Hepatic stellate cell (primary cell): ENCODE results near the gene CLTB.
"Not testable (repeated sequence)": the region's sequence is repeated elsewhere in the genome, so short reads cannot be mapped to it uniquely, and the experiment has no call there.

Experiments
- DNase-seq: peaks from one replicate; pipeline ENCODE4 v3.0.0; 2011; ENCODE audit warnings: low spot score

CLTB gene

DNA sequence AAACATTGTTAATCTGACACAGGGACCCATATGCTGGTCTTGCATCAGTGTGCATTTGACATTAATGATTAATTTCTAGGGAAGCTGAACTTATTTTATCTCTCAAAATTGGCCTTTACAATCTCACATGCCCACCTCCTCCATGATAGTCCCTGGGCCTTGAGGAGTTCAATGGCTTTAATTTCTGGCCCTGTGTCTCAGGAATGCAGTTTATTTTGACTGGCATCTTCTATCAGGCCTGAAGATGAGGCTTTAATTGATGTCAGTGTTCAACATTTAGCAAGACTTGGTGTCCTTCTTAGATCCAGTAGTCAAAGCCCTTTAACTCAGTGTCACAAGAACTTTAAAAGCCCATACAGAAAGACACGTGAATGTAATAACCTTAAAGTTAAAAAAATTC, 10.5 kb upstream of the CLTB start:
- no peak for DNase-seq

- DNase-seq: no peak
Measured at GRCh38 chr5:176425791-176426190, 9.5 kb upstream of the CLTB start.

- DNase-seq: no peak
Measured at GRCh38 chr5:176425138-176425537, 8.8 kb upstream of the CLTB start.

DNA sequence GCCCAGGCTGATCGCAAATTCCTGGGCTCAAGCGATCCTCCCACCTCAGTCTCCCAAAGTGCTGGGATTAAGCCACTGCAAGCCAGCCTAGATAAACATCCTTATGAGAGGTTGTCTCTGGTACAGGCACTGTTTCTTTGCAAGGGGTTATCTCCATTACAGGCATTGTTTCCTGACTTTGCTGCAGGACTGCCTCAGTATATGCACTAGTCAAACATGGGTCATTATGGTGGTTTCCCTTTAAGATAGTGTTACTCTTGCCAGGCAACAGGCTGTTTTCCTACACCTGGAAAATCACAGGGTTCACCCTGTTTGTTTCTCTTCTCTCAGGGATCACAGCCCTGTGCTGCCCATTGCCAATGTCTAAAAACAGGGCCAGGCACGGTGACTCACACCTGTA, 7.8 kb upstream of the CLTB start:
- DNase-seq: no peak

- DNase-seq: no peak
Measured at GRCh38 chr5:176420972-176421544, 4.7 kb upstream of the CLTB start.

- DNase-seq: no peak
Measured at GRCh38 chr5:176420086-176420485, 3.7 kb upstream of the CLTB start.

DNA sequence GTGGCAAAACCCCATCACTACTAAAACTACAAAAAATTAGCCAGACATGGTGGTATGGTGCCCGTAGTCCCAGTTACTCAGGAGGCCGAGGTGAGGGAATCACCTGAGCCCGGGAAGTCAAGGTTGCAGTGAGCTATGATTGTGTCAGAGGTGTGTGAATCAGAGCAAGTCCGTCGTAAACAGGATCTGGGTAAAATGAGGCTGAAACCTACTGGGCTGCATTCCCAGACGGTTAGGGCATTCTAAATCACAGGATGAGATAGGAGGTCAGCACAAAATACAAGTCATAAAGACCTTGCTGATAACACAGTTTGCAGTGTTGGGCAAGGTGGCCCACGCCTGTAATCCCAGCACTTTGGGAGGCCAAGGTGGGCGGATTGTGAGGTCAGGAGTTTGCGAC, 1.9 kb upstream of the CLTB start:
- no peak for DNase-seq

GRCh38 chr5:176416965-176417364, 626 bp upstream of the CLTB start:
- DNase-seq: no peak

GRCh38 chr5:176415240-176415951, 943 bp downstream of the CLTB start:
- no peak for DNase-seq

- no peak for DNase-seq
Measured at GRCh38 chr5:176414704-176415103, 1.6 kb downstream of the CLTB start.

DNA sequence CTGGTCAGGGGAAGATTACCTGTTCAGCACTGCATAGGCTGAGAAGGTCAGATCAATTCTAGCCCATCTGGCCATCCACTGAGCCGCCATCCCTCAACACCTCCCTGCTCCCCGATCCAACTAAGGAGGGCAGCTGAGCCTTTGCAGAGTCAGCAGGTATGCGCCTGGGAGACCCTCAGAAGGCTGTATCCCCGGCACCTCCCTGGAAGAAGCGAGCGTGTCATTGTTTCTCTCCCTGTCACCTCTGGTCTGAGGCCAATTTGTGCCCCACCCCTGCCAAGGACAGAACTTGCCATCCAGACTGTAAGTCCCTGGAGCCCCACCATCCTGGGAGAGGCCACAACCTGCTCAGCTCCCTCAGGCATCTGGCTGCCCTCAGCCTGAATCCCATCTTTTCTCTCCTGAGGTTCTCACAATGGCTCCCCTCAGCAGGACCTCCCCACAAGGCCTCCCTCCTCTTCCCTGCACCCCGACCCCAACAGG, 2.6 kb downstream of the CLTB start:
- no peak for DNase-seq

GRCh38 chr5:176413255-176413565, 3.1 kb downstream of the CLTB start:
- DNase-seq: no peak

DNA sequence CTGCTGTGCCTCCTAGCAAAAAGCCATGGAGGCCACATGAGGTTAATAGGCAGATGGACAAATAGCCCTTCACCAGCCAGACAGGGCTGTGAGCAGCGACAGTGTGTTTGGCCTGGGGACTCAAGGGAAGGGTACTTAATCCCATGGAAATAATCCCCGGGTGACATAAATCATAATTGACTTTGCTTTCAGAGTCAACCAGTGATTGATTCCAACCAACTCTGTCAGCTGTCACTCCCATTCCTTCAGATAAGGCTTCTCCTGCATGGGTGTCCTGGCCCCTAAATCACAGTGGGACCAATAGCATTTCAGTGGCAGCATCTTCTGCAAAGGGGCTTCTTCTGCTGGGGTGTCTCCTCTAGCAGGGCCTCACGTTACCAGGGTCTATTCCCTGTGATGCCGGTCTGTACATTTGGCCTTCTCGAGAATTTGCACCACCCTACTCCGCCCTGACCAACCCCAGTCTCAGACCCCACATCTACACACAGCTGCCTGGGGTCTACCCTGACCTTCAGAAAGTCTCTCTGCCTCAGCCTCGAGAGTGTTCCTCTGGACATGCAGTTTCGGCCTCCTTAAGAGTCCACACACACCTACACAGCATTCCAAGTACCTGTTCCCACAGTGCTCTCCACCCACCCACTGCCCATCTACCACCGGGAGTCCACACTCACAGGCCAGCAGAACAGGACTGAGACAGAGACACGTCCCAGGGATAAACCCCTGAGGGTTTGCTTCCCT, 3.7 kb downstream of the CLTB start:
- DNase-seq: no peak

- no peak for DNase-seq
Measured at GRCh38 chr5:176410486-176411180, 5.7 kb downstream of the CLTB start.

- no peak for DNase-seq
Measured at GRCh38 chr5:176409765-176410164, 6.6 kb downstream of the CLTB start.

- DNase-seq: no peak
Measured at GRCh38 chr5:176408590-176408989, 7.7 kb downstream of the CLTB start.

- not testable (repeated sequence) for DNase-seq
Measured at GRCh38 chr5:176408252-176408573, 8.1 kb downstream of the CLTB start.

DNA sequence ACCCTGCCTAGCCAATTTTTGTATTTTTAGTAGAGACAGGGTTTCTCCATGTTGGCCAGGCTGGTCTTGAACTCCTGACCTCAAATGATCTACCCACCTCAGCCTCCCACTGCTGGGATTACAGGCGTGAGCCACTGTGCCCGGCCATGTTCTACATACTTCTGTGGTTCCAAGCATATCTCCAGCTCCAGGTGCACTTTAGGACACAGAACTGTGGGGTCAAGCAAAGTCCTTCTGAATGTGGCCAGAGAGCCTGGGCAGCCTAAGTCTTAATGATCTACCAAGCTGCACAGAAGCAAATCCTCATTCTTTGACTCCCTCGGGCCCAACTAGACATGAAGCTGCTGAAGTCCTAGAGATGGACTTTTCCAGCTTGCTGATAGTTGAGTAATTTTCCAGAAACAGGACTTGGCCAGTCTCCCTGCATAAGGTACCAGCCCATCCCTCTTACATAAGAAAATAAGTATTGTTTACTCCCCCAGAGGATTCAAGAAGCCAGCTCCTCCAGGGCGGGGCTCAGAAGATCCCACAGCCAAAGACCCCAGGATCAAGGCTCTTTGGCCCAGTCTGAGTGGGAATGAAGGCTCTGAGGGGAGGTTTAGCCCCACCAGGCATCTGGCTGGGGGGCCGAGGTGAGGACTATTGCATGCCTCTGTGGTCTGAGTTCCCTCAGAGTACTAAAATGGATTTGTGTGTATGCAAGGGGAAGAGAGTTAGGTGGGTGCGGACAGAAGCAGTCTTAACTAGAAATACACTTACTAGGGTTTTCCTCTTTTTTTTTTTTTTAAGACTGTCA, 8.7 kb downstream of the CLTB start:
- DNase-seq: no peak

DNA sequence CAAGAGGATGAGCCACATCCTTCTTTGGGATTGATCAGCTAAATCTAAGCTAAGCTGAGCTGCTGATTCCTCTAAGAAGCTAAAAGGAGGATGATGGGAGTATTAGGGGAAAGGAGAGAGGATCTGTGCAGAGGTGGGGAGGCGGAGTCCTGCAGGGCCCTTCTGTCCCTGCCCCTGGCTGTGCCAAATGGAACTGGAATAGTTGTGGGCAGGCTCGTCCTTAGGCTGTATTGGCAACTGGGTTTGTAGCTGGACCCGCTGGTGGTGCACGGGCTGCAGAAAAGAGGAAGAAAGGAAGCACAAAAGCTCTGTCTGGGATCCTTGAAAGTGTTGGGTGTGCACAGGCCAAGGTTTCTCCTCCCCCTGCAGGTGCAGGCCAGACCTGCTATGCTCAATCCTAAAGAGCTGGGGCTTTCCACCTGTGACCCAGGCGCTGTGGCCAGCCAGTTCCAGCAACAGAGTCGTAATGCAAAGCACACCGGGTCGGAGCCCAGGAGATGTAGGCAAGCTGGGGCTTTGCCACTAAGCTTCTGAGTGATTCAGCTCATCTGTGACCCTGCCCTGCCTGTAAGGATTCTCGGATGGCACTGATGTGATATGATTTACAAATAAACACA, 9.8 kb downstream of the CLTB start:
- DNase-seq: no peak

DNA sequence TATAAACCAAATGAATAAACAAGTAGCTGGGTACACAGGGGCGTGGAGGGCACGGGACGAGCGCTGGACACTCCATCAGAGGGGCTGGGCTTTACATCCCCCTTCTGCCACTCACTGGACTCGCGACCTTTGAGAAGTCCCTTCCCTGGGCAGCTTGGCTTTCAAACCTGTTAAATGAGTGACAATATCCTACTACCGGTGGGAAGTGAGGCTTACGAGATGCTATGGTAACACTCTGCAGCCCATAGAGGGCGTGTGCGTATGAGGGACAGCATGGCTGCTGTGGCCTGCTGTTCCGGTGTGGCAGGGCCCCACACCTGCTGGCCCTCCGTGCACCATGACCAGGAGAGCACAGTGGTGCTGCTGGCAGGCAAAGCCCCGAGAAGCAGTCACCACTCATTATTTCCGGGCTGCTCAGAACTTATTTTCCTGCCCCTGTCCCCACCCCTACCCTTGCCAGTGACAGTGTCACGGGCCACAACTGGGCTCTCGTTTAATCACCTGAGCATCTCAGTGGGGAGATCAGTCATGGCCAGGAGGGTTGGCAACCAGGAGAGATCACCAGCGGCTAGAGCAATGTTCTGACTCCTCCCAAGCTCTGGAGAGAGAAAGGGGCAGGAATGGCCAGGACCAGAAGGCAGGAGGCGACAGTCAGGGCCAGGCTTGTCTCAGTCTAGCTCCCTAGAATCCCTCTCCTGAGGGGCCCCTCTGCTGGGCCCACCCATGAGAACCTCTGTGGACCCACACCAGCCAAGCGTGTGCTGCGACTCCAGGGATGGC, 10.5 kb downstream of the CLTB start:
- no peak for DNase-seq
